GM12878 (cell line): ENCODE measurements around the gene STX8.

Experiments
- BHLHE40 ChIP-seq, 2 experiments: fragments of 450-650 bp in 1 of 2; IDR thresholded peaks; 2 replicates each; pipeline ENCODE4 v1.6.1; 2011 to 2017; ENCODE audit warnings: low read depth in 2 of 2, borderline replicate concordance in 1 of 2, improper control_type of control experiment in 1 of 2, low read length in 1 of 2, mild to moderate bottlenecking in 1 of 2
- BRCA1 ChIP-seq: IDR thresholded peaks from 2 replicates; pipeline ENCODE4 v1.6.1; 2011; ENCODE audit warnings: low read depth, low read length, improper control_type of control experiment
- CBX3 ChIP-seq: fragments of 200-600 bp; sonication (generic); IDR thresholded peaks from 2 replicates; pipeline ENCODE4 v1.6.1; 2016; ENCODE audit warnings: low read depth, borderline replicate concordance
- CTCF ChIP-seq, 3 experiments: IDR thresholded peaks in 2 of 3; conservative IDR thresholded peaks in 1 of 3; 2 replicates each; pipeline ENCODE4 v1.5.1; 2011; ENCODE audit warnings: low read depth in 3 of 3, low read length in 3 of 3, mild to moderate bottlenecking in 3 of 3, control low read depth in 2 of 3, moderate library complexity in 2 of 3, inconsistent platforms in 1 of 3, mixed read lengths in 1 of 3; ENCODE audit not compliant: control insufficient read depth in 2 of 3, insufficient read depth in 1 of 3; ENCODE audit errors: extremely low read depth in 1 of 3
- NR2C2 ChIP-seq: IDR thresholded peaks from 2 replicates; pipeline ENCODE4 v1.6.1; 2011; ENCODE audit warnings: borderline replicate concordance, low read depth; ENCODE audit not compliant: control insufficient read depth, insufficient read length
- NRF1 ChIP-seq: conservative IDR thresholded peaks from 2 replicates; pipeline ENCODE4 v1.6.1; 2011; ENCODE audit warnings: mild to moderate bottlenecking, low read depth, low read length, improper control_type of control experiment
- TAF1 ChIP-seq: IDR thresholded peaks from 2 replicates; pipeline ENCODE4 v1.6.1; 2011; ENCODE audit warnings: mild to moderate bottlenecking, low read depth, low read length, borderline replicate concordance
- ZBTB40 ChIP-seq: fragments of 450-650 bp; IDR thresholded peaks from 2 replicates; pipeline ENCODE4 v1.6.1; 2016; ENCODE audit warnings: mild to moderate bottlenecking, moderate library complexity, borderline replicate concordance

- TF ChIP-seq CTCF (IDR thresholded peaks at IDR 0.05 in 2 of 3, conservative IDR thresholded peaks at IDR 0.05 in 1 of 3; ENCODE audit: control insufficient read depth in 2 of 3, extremely low read depth in 1 of 3, insufficient read depth in 1 of 3, low read depth in 3 of 3, low read length in 3 of 3): no peak
- TF ChIP-seq TAF1: no peak
- no peak for TF ChIP-seq NR2C2
- no peak for TF ChIP-seq BRCA1
- TF ChIP-seq ZBTB40: no peak
- TF ChIP-seq BHLHE40 (IDR thresholded peaks at IDR 0.05; ENCODE audit: borderline replicate concordance in 1 of 2, low read depth in 2 of 2, low read length in 1 of 2): no peak
- no peak for TF ChIP-seq CBX3
- no peak for TF ChIP-seq NRF1
Measured at GRCh38 chr17:9330141-9330540, 245.5 kb downstream of the STX8 start.
